PC-9 (cell line): ENCODE results near the gene MRE11. TPM values are rescaled to one million over a fixed set of nuclear protein-coding genes. Genes with fewer than 3 reads are reported as not detected.
A peak's percentile ranks its signal among the peaks of the same experiment; 100 is the strongest.

Experiments used
- BruUV-seq: library from RNA; stranded (reverse); fragments of 400-500 nt; replicated peaks from 2 replicates; lab custom pipeline; 2021; lab: Mats Ljungman, UMichigan
- CTCF ChIA-PET: fragments of 300-600 bp; sonication (Branson Sonifier 250); formaldehyde crosslinking; loops from one replicate; lab custom pipeline; 2022; ENCODE audit warnings: antibody characterized with exemption; lab: Charles Lee
- POLR2A ChIA-PET: fragments of 300-600 bp; sonication (Branson Sonifier 250); formaldehyde crosslinking; loops from one replicate; lab custom pipeline; 2022; ENCODE audit warnings: antibody characterized with exemption; ENCODE audit not compliant: unreplicated experiment; lab: Charles Lee
- DNase-seq, 2 experiments: peaks; one replicate each; pipeline versions ENCODE4 v3.0.0 to v3.0.0-alpha.2; 2015 to 2022; ENCODE audit warnings: mixed read lengths in 1 of 2
- H2AFZ ChIP-seq: fragments of 200-600 bp; sonication (generic); 2 replicates; pipeline ENCODE4 v1.8.1; 2017; ENCODE audit warnings: antibody characterized with exemption
- H3F3A ChIP-seq: fragments of 200-600 bp; sonication (generic); 2 replicates; pipeline ENCODE4 v1.8.1; 2017; ENCODE audit warnings: antibody characterized with exemption, mild to moderate bottlenecking, low read depth; ENCODE audit not compliant: insufficient read depth
- H3K27ac ChIP-seq: fragments of 200-600 bp; sonication (generic); 2 replicates; pipeline ENCODE4 v1.6.1; 2016; ENCODE audit warnings: mixed run types
- H3K27me3 ChIP-seq: fragments of 200-600 bp; sonication (generic); 2 replicates; pipeline ENCODE4 v1.6.1; 2016; ENCODE audit warnings: low read depth, mixed run types; ENCODE audit not compliant: insufficient read depth
- H3K36me3 ChIP-seq: fragments of 200-600 bp; sonication (generic); 2 replicates; pipeline ENCODE4 v1.6.1; 2016; ENCODE audit warnings: low read depth, mixed run types
- H3K4me1 ChIP-seq: fragments of 200-600 bp; sonication (generic); replicated peaks from 2 replicates; pipeline ENCODE4 v1.6.1; 2016; ENCODE audit warnings: mixed run types; ENCODE audit not compliant: insufficient read depth
- H3K4me2 ChIP-seq: fragments of 200-600 bp; sonication (generic); 2 replicates; pipeline ENCODE4 v1.6.1; 2017; ENCODE audit warnings: mixed run types
- H3K4me3 ChIP-seq: fragments of 200-600 bp; sonication (generic); 2 replicates; pipeline ENCODE4 v1.6.1; 2016; ENCODE audit warnings: mixed run types
- H3K79me2 ChIP-seq: fragments of 200-600 bp; sonication (generic); 2 replicates; pipeline ENCODE4 v1.6.1; 2017; ENCODE audit warnings: low read depth, mixed run types
- H3K9me2 ChIP-seq: fragments of 200-600 bp; sonication (generic); 2 replicates; pipeline ENCODE4 v1.8.1; 2017; ENCODE audit warnings: mild to moderate bottlenecking; ENCODE audit not compliant: insufficient read depth
- H3K9me3 ChIP-seq: fragments of 200-600 bp; sonication (generic); 2 replicates; pipeline ENCODE4 v1.8.1; 2016; ENCODE audit warnings: low read depth; ENCODE audit not compliant: insufficient read depth
- H4K20me1 ChIP-seq: fragments of 200-600 bp; sonication (generic); 2 replicates; pipeline ENCODE4 v1.8.1; 2017; ENCODE audit not compliant: insufficient read depth
- EZH2 ChIP-seq: fragments of 200-600 bp; sonication (generic); IDR thresholded peaks from 2 replicates; pipeline ENCODE4 v1.8.0; 2017; ENCODE audit warnings: antibody characterized with exemption, low read depth
- intact Hi-C: fragments of 100-400 bp; cut with micrococcal nuclease; formaldehyde crosslinking; loops from one replicate; pipeline ENCODE4 v1.10.0; 2022; ENCODE audit not compliant: unreplicated experiment
- total RNA-seq: library from RNA; stranded (reverse); gene quantifications from 2 replicates; pipeline ENCODE4 v1.2.3, GENCODE V29; 2021
- TF ChIP-seq, protein P1 (sequence below): fragments of 200-600 bp; sonication (generic); conservative IDR thresholded peaks from 2 replicates; pipeline ENCODE4 v1.6.1; 2017; ENCODE audit warnings: mixed run types, antibody characterized with exemption, mild to moderate bottlenecking, moderate library complexity

Gene MRE11
- total RNA-seq, 1 experiment from 2014 or later: 41.1 TPM

- DNase-seq: no peak
- Histone ChIP-seq H3K9me3 (no peaks in the 10 kb centered on the region), H3K4me2 (no peak overlapping the region), H3K27me3 (no peaks in the 10 kb centered on the region), H3K36me3 (peaks cover 35% of the 10 kb centered on the region), H3K9me2 (no peaks in the 10 kb centered on the region), H3K4me1 (no peaks in the 10 kb centered on the region), H3K4me3 (no peak overlapping the region), H3K79me2 (no peaks in the 10 kb centered on the region), H4K20me1 (no peaks in the 10 kb centered on the region), H2AFZ (no peak overlapping the region), H3F3A (no peaks in the 10 kb centered on the region), H3K27ac (no peak overlapping the region)
- ChIA-PET POLR2A (no interaction called here), CTCF (no interaction called here)
- no TSS peak for BruUV-seq
- TF ChIP-seq EZH2: no peak
- intact Hi-C loops: no loop called here
Observed at GRCh38 chr11:94433049-94433448, 60.6 kb downstream of the MRE11 start.

- no peak overlapping the region for H2AFZ ChIP-seq
- H3K9me2 ChIP-seq: no peaks in the 10 kb centered on the region
- peaks cover 44% of the 10 kb centered on the region; the same call in 1 of the 2 replicates for H3K36me3 ChIP-seq
- H3K79me2 ChIP-seq: no peaks in the 10 kb centered on the region
- intact Hi-C loops: no loop called here
- 0 out of 2 replicates have a peak, but pooled peaks cover 6% of the 10 kb centered on the region for H3K9me3 ChIP-seq
- no TSS peak for BruUV-seq
- no peaks in the 10 kb centered on the region for H3K27me3 ChIP-seq
- DNase-seq: peak in 1 of 2 experiments; percentile 46
- peaks cover 14% of the 10 kb centered on the region; the same call in 1 of the 2 replicates for H3K4me1 ChIP-seq
- ChIA-PET CTCF (no interaction called here), POLR2A (no interaction called here)
- H3F3A ChIP-seq: no peaks in the 10 kb centered on the region
- no peaks in the 10 kb centered on the region for H4K20me1 ChIP-seq
- H3K4me2 ChIP-seq: no peak overlapping the region
- no peak for TF ChIP-seq EZH2
- TF ChIP-seq, protein P1, sequence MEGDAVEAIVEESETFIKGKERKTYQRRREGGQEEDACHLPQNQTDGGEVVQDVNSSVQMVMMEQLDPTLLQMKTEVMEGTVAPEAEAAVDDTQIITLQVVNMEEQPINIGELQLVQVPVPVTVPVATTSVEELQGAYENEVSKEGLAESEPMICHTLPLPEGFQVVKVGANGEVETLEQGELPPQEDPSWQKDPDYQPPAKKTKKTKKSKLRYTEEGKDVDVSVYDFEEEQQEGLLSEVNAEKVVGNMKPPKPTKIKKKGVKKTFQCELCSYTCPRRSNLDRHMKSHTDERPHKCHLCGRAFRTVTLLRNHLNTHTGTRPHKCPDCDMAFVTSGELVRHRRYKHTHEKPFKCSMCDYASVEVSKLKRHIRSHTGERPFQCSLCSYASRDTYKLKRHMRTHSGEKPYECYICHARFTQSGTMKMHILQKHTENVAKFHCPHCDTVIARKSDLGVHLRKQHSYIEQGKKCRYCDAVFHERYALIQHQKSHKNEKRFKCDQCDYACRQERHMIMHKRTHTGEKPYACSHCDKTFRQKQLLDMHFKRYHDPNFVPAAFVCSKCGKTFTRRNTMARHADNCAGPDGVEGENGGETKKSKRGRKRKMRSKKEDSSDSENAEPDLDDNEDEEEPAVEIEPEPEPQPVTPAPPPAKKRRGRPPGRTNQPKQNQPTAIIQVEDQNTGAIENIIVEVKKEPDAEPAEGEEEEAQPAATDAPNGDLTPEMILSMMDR: no peak
- H3K4me3 ChIP-seq: no peak overlapping the region
- no peak overlapping the region for H3K27ac ChIP-seq
Observed at GRCh38 chr11:94424662-94425061, 69.0 kb downstream of the MRE11 start.

DNA sequence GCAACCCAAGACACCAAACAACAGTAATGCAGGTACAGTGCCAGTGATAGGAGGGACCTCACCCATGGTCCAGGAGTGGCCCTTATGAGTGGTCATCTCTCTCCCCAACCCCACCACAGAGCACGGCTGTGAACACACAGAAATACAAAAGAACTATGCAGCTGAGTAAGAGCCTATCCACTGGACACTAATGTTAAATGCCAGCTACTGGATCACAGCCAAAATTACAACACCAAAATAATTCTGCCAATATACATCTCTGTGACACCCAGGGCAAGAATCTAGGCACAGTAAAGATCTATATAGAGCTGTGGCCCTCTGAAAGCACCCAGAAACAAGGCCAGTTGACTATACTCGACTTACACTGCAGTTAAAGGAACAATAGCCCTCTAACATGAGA, 69.6 kb downstream of the MRE11 start:
- H3K27me3 ChIP-seq: no peaks in the 10 kb centered on the region
- peaks cover 14% of the 10 kb centered on the region; the same call in 1 of the 2 replicates for H3K4me1 ChIP-seq
- peaks cover 38% of the 10 kb centered on the region; the same call in 1 of the 2 replicates for H3K36me3 ChIP-seq
- no peak for TF ChIP-seq EZH2
- TF ChIP-seq, protein P1: no peak
- ChIA-PET CTCF (no interaction called here), POLR2A (no interaction called here)
- H2AFZ ChIP-seq: no peak overlapping the region
- BruUV-seq: no TSS peak
- H3K4me2 ChIP-seq: no peak overlapping the region
- H3K79me2 ChIP-seq: no peaks in the 10 kb centered on the region
- H3K27ac ChIP-seq: no peak overlapping the region
- DNase-seq: no peak
- no peaks in the 10 kb centered on the region for H3K9me2 ChIP-seq
- no peak overlapping the region for H3K4me3 ChIP-seq
- no peaks in the 10 kb centered on the region for H4K20me1 ChIP-seq
- no peaks in the 10 kb centered on the region for H3F3A ChIP-seq
- intact Hi-C loops: no loop called here
- H3K9me3 ChIP-seq: 0 out of 2 replicates have a peak, but pooled peaks cover 6% of the 10 kb centered on the region

GRCh38 chr11:94423507-94423906, 70.1 kb downstream of the MRE11 start:
- no peak overlapping the region for H3K27ac ChIP-seq
- H3K79me2 ChIP-seq: no peaks in the 10 kb centered on the region
- H2AFZ ChIP-seq: no peak overlapping the region
- ChIA-PET CTCF (no interaction called here), POLR2A (no interaction called here)
- H3K27me3 ChIP-seq: no peaks in the 10 kb centered on the region
- no peaks in the 10 kb centered on the region for H3F3A ChIP-seq
- BruUV-seq: no TSS peak
- peaks cover 14% of the 10 kb centered on the region; the same call in 1 of the 2 replicates for H3K4me1 ChIP-seq
- H3K4me2 ChIP-seq: no peak overlapping the region
- H3K36me3 ChIP-seq: peaks cover 36% of the 10 kb centered on the region; the same call in 1 of the 2 replicates
- H3K9me3 ChIP-seq: 0 out of 2 replicates have a peak, but pooled peaks cover 6% of the 10 kb centered on the region
- TF ChIP-seq, protein P1: no peak
- no peak for TF ChIP-seq EZH2
- intact Hi-C loops: no loop called here
- no peaks in the 10 kb centered on the region for H4K20me1 ChIP-seq
- no peak for DNase-seq
- no peaks in the 10 kb centered on the region for H3K9me2 ChIP-seq
- no peak overlapping the region for H3K4me3 ChIP-seq
